MCF 10A (cell line): ENCODE data around the gene BORCS5. TPM values are rescaled to one million over a fixed set of nuclear protein-coding genes. Genes with fewer than 3 reads are reported as not detected.
A peak's percentile ranks its signal among the peaks of the same experiment; 100 is the strongest.
"Not testable (repeated sequence)": the region's sequence is repeated elsewhere in the genome, so short reads cannot be mapped to it uniquely, and the experiment has no call there.

ENCODE experiments used
- BruUV-seq: library from RNA; stranded (reverse); fragments of 400-500 nt; replicated peaks from 2 replicates; lab custom pipeline; 2021; lab: Mats Ljungman, UMichigan
- CTCF ChIA-PET: fragments of 300-600 bp; sonication (Branson Sonifier 250); formaldehyde crosslinking; extraction: SDS; loops from one replicate; lab custom pipeline; 2021; ENCODE audit warnings: antibody characterized with exemption, inconsistent platforms; lab: Yijun Ruan, JAX
- POLR2A ChIA-PET: fragments of 300-600, 350-650 bp; sonication (Branson Sonifier 250); formaldehyde crosslinking; extraction: SDS; loops from one replicate; lab custom pipeline; 2020; ENCODE audit warnings: antibody characterized with exemption, inconsistent platforms; lab: Yijun Ruan, JAX
- DNase-seq: peaks from one replicate; pipeline ENCODE4 v3.0.0-alpha.2; 2018; ENCODE audit not compliant: unreplicated experiment
- H3K27ac Mint-ChIP-seq: one replicate; pipeline ENCODE4 v1.8.0; 2022; ENCODE audit warnings: mild to moderate bottlenecking, low read depth, mixed read lengths; ENCODE audit not compliant: unreplicated experiment
- H3K27me3 Mint-ChIP-seq: one replicate; pipeline ENCODE4 v1.8.0; 2022; ENCODE audit warnings: mixed read lengths; ENCODE audit not compliant: insufficient read depth, unreplicated experiment
- H3K36me3 Mint-ChIP-seq: one replicate; pipeline ENCODE4 v1.8.0; 2022; ENCODE audit warnings: mild to moderate bottlenecking, moderate library complexity, mixed read lengths; ENCODE audit not compliant: insufficient read depth, unreplicated experiment
- H3K4me1 Mint-ChIP-seq: one replicate; pipeline ENCODE4 v1.8.0; 2022; ENCODE audit warnings: mixed read lengths; ENCODE audit not compliant: insufficient read depth, unreplicated experiment
- H3K4me3 Mint-ChIP-seq: one replicate; pipeline ENCODE4 v1.8.0; 2022; ENCODE audit warnings: mild to moderate bottlenecking, moderate library complexity, mixed read lengths; ENCODE audit not compliant: unreplicated experiment
- H3K9me3 Mint-ChIP-seq: one replicate; pipeline ENCODE4 v1.8.0; 2022; ENCODE audit warnings: mixed read lengths; ENCODE audit not compliant: unreplicated experiment
- intact Hi-C: fragments of 100-400 bp; cut with micrococcal nuclease; formaldehyde crosslinking; loops from 2 replicates; pipeline ENCODE4 v1.14.1; 2022
- total RNA-seq: library from RNA; stranded (reverse); gene quantifications from 2 replicates; pipeline ENCODE4 v1.2.3, GENCODE V29; 2022
- TF ChIP-seq, protein P1 (sequence below): fragments of 200-600 bp; IDR thresholded peaks from one replicate; pipeline ENCODE4 v1.8.0; 2022; ENCODE audit warnings: antibody characterized with exemption, mild to moderate bottlenecking; ENCODE audit not compliant: unreplicated experiment

Gene BORCS5
- total RNA-seq, 1 experiment from 2014 or later, result 11.0 TPM

GRCh38 chr12:12498210-12498609, 141.3 kb downstream of the BORCS5 start:
- no TSS peak for BruUV-seq
- CTCF ChIA-PET, result no interaction called here
- Mint-ChIP-seq H3K9me3 (no peaks in the 10 kb centered on the region), H3K36me3 (peaks cover 10% of the 10 kb centered on the region), H3K27me3 (no peaks in the 10 kb centered on the region), H3K4me1 (peaks cover 9% of the 10 kb centered on the region), H3K4me3 (no peak overlapping the region), H3K27ac (no peak overlapping the region)
- TF ChIP-seq, protein P1, sequence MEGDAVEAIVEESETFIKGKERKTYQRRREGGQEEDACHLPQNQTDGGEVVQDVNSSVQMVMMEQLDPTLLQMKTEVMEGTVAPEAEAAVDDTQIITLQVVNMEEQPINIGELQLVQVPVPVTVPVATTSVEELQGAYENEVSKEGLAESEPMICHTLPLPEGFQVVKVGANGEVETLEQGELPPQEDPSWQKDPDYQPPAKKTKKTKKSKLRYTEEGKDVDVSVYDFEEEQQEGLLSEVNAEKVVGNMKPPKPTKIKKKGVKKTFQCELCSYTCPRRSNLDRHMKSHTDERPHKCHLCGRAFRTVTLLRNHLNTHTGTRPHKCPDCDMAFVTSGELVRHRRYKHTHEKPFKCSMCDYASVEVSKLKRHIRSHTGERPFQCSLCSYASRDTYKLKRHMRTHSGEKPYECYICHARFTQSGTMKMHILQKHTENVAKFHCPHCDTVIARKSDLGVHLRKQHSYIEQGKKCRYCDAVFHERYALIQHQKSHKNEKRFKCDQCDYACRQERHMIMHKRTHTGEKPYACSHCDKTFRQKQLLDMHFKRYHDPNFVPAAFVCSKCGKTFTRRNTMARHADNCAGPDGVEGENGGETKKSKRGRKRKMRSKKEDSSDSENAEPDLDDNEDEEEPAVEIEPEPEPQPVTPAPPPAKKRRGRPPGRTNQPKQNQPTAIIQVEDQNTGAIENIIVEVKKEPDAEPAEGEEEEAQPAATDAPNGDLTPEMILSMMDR, result no peak
- DNase-seq, result no peak
- POLR2A ChIA-PET, result interaction anchor here (0.7 kb wide), 1 partner anchor 12 kb away, joined by 3 read pairs; no protein-coding TSS in a partner anchor
- intact Hi-C loops, result no loop called here

DNA sequence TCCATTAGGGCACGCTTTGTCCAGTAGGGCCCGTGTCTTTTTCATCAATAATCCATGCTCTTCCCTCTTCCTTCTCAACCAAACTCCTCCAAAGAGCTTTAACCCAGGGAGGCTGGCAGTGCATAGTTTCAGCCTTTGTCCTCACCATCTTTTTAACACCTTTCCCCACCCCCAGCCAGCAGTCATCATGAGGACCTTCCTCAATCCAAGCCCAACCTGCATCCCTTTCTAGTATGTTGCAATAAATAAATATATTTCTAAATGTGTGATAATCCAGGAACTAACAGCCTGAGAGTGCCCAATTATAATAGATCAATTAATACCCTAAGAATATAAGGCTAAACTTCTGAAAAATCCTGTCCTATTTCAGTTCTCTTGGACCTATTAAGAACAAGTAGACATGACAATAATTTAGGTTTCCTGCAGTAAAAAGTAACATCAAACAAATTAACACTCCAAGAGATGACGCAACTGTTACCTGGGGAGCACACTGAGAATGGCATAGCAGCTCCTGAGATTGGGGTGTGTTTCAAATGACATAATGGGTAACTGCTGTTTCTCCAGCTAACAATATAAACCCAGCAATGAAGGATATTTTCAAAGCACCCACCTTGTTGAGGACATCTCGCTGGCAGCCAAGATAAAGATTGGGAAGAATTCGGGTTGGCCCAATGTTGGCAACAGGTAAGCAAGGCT, 143.2 kb downstream of the BORCS5 start:
- H3K36me3 Mint-ChIP-seq, result peaks cover 10% of the 10 kb centered on the region
- H3K4me1 Mint-ChIP-seq, result peaks cover 9% of the 10 kb centered on the region
- no peaks in the 10 kb centered on the region for H3K9me3 Mint-ChIP-seq
- ChIA-PET CTCF (interaction anchor here (0.5 to 1.6 kb wide), 4 partner anchors 19 to 202 kb away, joined by 3 to 5 read pairs (median 4); no protein-coding TSS in a partner anchor), POLR2A (interaction anchor here (0.7 to 1.2 kb wide), 7 partner anchors 10 to 156 kb away, joined by 3 to 5 read pairs (median 3); no protein-coding TSS in a partner anchor)
- intact Hi-C loops, result no loop called here
- TF ChIP-seq, protein P1, result no peak
- DNase-seq, result peak; percentile 20
- H3K27ac Mint-ChIP-seq, result no peak overlapping the region
- H3K4me3 Mint-ChIP-seq, result no peak overlapping the region
- BruUV-seq, result no TSS peak
- H3K27me3 Mint-ChIP-seq, result no peaks in the 10 kb centered on the region

- no peak overlapping the region for H3K27ac Mint-ChIP-seq
- CTCF ChIA-PET, result no interaction called here
- no peak for DNase-seq
- intact Hi-C loops, result no loop called here
- no peak overlapping the region for H3K4me3 Mint-ChIP-seq
- POLR2A ChIA-PET, result interaction anchor here (1.2 kb wide), 1 partner anchor 60 kb away, joined by 5 read pairs; no protein-coding TSS in a partner anchor
- H3K27me3 Mint-ChIP-seq, result no peaks in the 10 kb centered on the region
- TF ChIP-seq, protein P1, result no peak
- H3K4me1 Mint-ChIP-seq, result peaks cover 9% of the 10 kb centered on the region
- H3K36me3 Mint-ChIP-seq, result peaks cover 13% of the 10 kb centered on the region
- no peaks in the 10 kb centered on the region for H3K9me3 Mint-ChIP-seq
- no TSS peak for BruUV-seq
Observed at GRCh38 chr12:12501121-12501520, 144.2 kb downstream of the BORCS5 start.

- POLR2A ChIA-PET, result interaction anchor here (0.7 kb wide), 1 partner anchor 26 kb away, joined by 3 read pairs; no protein-coding TSS in a partner anchor
- H3K4me1 Mint-ChIP-seq, H3K27ac Mint-ChIP-seq, BruUV-seq, DNase-seq, intact Hi-C loops, CTCF ChIA-PET, H3K27me3 Mint-ChIP-seq, H3K4me3 Mint-ChIP-seq, H3K9me3 Mint-ChIP-seq: not testable (repeated sequence)
- peaks cover 22% of the 10 kb centered on the region for H3K36me3 Mint-ChIP-seq
Observed at GRCh38 chr12:12502130-12502814, 145.4 kb downstream of the BORCS5 start.
